Skeletal muscle tissue (tissue), 4 donors: ENCODE results near the gene C20orf96. TPM values are rescaled to one million over a fixed set of nuclear protein-coding genes. Genes with fewer than 3 reads are reported as not detected.
A peak's percentile ranks its signal among the peaks of the same experiment; 100 is the strongest.
"Not testable (repeated sequence)": the region's sequence is repeated elsewhere in the genome, so short reads cannot be mapped to it uniquely, and the experiment has no call there.

Source experiments
- H3K27ac ChIP-seq: one replicate; pipeline ENCODE4 v1.7.0; 2013; ENCODE audit warnings: mild to moderate bottlenecking, low read depth, low read length, inconsistent platforms
- H3K27me3 ChIP-seq, 3 donors: one replicate each; pipeline ENCODE4 v1.7.0; 2013; ENCODE audit warnings: low read length in 3 of 3; ENCODE audit not compliant: control insufficient read depth in 3 of 3, insufficient read depth in 3 of 3
- H3K36me3 ChIP-seq, 3 donors: one replicate each; pipeline ENCODE4 v1.7.0; 2013; ENCODE audit warnings: low read length in 3 of 3; ENCODE audit not compliant: control insufficient read depth in 3 of 3, insufficient read depth in 3 of 3
- H3K4me1 ChIP-seq, 3 donors: one replicate each; pipeline ENCODE4 v1.7.0; 2013; ENCODE audit warnings: low read length in 3 of 3, mild to moderate bottlenecking in 3 of 3; ENCODE audit not compliant: control insufficient read depth in 3 of 3, insufficient read depth in 3 of 3
- H3K4me3 ChIP-seq, 3 donors: one replicate each; pipeline ENCODE4 v1.7.0; 2013; ENCODE audit warnings: low read length in 3 of 3
- H3K9ac ChIP-seq, 3 donors: one replicate each; pipeline ENCODE4 v1.7.0; 2013; ENCODE audit warnings: low read length in 3 of 3, mild to moderate bottlenecking in 3 of 3, moderate library complexity in 2 of 3, low read depth in 1 of 3
- H3K9me3 ChIP-seq, 3 donors: one replicate each; pipeline ENCODE4 v1.7.0; 2013; ENCODE audit warnings: low read length in 3 of 3; ENCODE audit not compliant: control insufficient read depth in 3 of 3
- total RNA-seq: library from RNA; depleted of rRNA; stranded (reverse); fragments of >200 nt; gene quantifications from one replicate; pipeline ENCODE4 v1.2.3, GENCODE V29; 2014
- donor health status: Osteomylitis.

Gene C20orf96
- total RNA-seq, 1 donor from 2014 or later: 1.0 TPM

DNA sequence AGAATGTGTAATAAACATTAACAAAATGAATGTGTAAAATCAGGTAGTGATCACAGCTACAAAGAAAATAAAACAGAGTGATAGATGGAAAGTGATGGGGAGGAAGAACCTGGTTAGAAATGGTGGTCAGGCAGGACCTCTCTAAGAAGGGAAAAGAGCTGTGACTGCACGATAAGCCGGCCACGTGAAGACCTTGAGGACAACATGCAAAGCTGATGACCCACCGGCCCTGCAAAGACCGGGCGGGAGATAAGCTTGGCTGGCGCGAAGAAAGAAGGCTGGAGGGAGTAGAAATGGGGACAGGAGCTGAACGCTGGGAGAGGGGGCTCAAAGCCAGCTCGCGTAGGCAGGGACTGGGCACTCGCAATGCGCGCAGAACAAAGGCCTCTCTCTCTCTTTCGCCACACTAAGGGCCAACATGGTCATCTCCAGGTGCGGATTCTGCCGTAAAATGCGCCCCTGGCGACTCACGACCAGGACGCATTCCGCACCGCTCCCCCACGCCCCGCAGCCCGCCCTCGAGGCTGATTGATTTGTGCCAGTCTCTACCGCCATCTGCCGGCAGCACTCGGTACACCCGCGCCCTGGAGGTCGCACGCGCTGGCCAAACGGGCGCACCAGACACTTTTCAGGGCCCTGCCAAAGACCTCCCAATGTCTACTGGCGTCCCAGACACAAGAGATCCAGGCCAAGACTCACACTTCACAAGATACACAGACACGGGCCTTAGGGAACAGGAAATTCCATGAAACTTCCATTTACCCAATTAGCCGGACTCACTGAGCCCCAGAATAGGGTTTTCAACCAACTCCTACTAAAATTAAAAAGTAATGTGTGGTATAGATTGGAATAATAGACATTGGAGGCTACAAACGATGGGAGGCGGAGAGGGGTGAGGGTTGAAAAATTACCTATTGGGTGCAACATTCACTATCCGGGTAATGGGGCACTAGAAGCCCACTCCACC lies 23.7 kb downstream of the C20orf96 start:
- H3K27ac ChIP-seq: no peak overlapping the region
- H3K9ac ChIP-seq: peak overlapping the region; percentile 62 to 79 (median 65)

DNA sequence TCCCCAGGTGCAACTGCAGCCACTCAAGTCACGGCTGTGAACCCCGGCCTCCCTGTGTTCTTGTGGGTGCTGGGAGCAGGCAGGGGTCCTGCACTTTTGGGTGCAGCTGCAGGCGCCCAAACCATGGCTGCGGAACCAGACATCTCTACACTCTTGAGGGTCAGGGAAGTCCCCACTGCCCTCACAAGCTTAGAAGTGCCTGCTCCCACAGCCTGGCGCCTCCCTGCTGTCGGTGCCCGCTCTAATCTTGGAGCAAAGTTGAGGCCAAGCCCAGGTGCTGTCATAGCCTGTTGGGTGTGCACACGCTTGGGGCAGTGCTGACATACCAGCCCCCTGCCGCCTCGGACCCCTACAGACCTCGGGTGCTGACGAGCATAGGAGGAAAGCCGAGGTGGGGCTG lies 26.8 kb downstream of the C20orf96 start:
- Histone ChIP-seq H3K9ac (no peak overlapping the region), H3K27me3 (peaks cover 0 to 14% (median 6%) of the 10 kb centered on the region in 3 donors), H3K9me3 (no peaks in the 10 kb centered on the region), H3K4me1 (peaks cover 4 to 9% (median 8%) of the 10 kb centered on the region in 3 donors), H3K27ac (no peak overlapping the region), H3K4me3 (no peak overlapping the region), H3K36me3 (no peaks in the 10 kb centered on the region)

More for the DNA sequence above, 23.7 kb downstream of the C20orf96 start:
- Histone ChIP-seq H3K9me3 (no peaks in the 10 kb centered on the region), H3K4me1 (peaks cover 4 to 9% (median 8%) of the 10 kb centered on the region in 3 donors), H3K36me3 (no peaks in the 10 kb centered on the region), H3K4me3 (peak overlapping the region; percentile 83 to 92 (median 88)), H3K27me3 (peaks cover 0 to 7% (median 6%) of the 10 kb centered on the region in 3 donors)

- Histone ChIP-seq H3K9ac (no peak overlapping the region), H3K4me1 (no peaks in the 10 kb centered on the region), H3K27ac (no peak overlapping the region), H3K36me3 (no peaks in the 10 kb centered on the region), H3K27me3 (peaks cover 4 to 23% (median 9%) of the 10 kb centered on the region in 3 donors), H3K9me3 (no peaks in the 10 kb centered on the region), H3K4me3 (no peak overlapping the region)
Observed at GRCh38 chr20:259981-260380, 30.6 kb downstream of the C20orf96 start.

GRCh38 chr20:258963-259362 lies 31.6 kb downstream of the C20orf96 start:
- Histone ChIP-seq H3K4me3 (no peak overlapping the region), H3K4me1 (no peaks in the 10 kb centered on the region), H3K9ac (no peak overlapping the region), H3K27me3 (peaks cover 7 to 21% (median 9%) of the 10 kb centered on the region in 3 donors), H3K36me3 (no peaks in the 10 kb centered on the region), H3K9me3 (no peaks in the 10 kb centered on the region), H3K27ac (no peak overlapping the region)

DNA sequence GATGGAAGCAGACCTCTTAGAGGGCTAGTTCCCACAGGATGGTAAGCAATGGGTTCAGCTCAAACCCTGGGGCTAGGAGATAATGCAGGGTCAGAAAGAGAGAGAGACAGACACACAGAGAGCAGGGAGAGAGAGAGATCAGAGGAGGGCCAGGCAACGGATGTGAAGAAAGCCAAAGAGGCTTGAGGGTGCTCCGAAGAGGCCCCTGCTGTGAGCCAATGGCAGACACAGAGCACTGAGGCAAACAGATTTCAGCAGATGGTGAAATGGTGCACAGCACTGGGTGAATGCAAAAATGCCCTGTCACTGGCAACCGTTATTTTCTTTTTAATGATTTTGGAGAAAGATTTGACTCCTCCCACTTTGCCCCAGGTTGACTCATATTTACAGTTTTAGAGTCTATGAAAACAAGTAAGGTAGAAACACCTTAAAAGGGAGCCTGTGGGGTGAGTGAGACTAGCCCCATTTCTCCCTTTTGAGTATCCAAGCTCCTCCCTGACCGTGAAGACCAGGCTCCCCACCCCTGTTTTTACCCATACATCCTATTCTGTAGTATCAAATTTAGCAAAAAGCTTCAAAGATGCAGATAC lies 32.2 kb downstream of the C20orf96 start:
- no peak overlapping the region for H3K27ac ChIP-seq
- no peak overlapping the region for H3K4me3 ChIP-seq
- no peak overlapping the region for H3K9ac ChIP-seq
- no peaks in the 10 kb centered on the region for H3K9me3 ChIP-seq
- no peaks in the 10 kb centered on the region for H3K4me1 ChIP-seq
- no peaks in the 10 kb centered on the region for H3K36me3 ChIP-seq
- peaks cover 7 to 16% (median 8%) of the 10 kb centered on the region in 3 donors for H3K27me3 ChIP-seq

- Histone ChIP-seq H3K36me3 (no peaks in the 10 kb centered on the region), H3K9me3 (no peaks in the 10 kb centered on the region), H3K27me3 (peaks cover 2 to 16% (median 7%) of the 10 kb centered on the region in 3 donors), H3K4me3 (no peak within 1 kb of the TSS), H3K27ac (no peak within 1 kb of the TSS), H3K4me1 (no peaks in the 10 kb centered on the region), H3K9ac (no peak within 1 kb of the TSS)
Observed at GRCh38 chr20:257419-257818, 33.1 kb downstream of the C20orf96 start, which contains the start of gene DEFB132. Gene DEFB132, plus strand, starts transcription at chr20:257724. Its CDS starts 55 bp downstream, at chr20:257779.

- H3K9ac ChIP-seq, H3K4me1 ChIP-seq, H3K27me3 ChIP-seq: not testable (repeated sequence)
Observed at GRCh38 chr20:253447-253846, 37.1 kb downstream of the C20orf96 start.

DNA sequence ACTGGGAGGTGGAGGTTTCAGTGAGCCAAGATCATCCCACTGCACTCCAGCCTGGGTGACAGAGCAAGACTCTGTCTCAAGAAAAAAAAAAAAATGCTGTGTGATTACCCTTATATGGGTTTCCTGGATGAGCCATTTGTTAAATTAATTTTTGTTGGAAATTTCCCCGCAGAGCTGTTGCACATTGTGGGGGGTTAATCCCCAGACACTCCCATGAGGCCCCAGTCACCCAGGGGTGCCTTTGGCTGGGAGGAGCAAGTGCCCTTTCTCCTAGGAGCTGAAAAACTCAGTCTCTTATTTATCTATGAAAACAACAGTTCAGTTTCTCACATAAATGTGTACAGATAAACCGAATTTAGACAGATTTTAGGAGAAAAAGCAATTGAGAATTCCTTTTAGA lies 37.7 kb downstream of the C20orf96 start:
- Histone ChIP-seq H3K9ac (no peak overlapping the region), H3K4me1 (no peaks in the 10 kb centered on the region), H3K9me3 (no peaks in the 10 kb centered on the region), H3K27me3 (peaks cover 0 to 3% (median 3%) of the 10 kb centered on the region in 3 donors), H3K27ac (no peak overlapping the region), H3K36me3 (no peaks in the 10 kb centered on the region), H3K4me3 (no peak overlapping the region)

More at GRCh38 chr20:253447-253846, 37.1 kb downstream of the C20orf96 start:
- H3K36me3 ChIP-seq, H3K9me3 ChIP-seq, H3K27ac ChIP-seq, H3K4me3 ChIP-seq: not testable (repeated sequence)

DNA sequence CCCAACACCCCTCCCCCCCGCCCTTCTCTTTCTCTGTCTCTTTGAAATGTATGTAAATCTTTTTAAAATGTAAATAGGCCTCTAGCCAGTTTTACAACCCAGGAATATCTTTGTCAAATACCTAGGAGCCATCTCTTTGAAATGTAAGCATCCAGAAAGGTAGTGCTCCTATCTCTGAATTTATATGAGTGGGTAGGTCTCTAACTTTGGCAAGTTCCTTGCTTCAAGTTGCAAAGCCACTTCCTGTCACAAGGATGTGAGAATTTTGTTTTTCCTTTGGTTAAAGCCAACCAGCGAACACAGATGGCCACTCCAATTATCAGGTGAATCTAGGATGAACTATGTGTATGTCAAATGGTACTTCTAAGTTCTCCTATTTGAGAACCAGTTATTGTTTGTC lies 39.2 kb downstream of the C20orf96 start:
- no peak overlapping the region for H3K27ac ChIP-seq
- H3K27me3 ChIP-seq: peaks cover 0 to 3% (median 0%) of the 10 kb centered on the region in 3 donors
- H3K9me3 ChIP-seq: no peaks in the 10 kb centered on the region
- no peaks in the 10 kb centered on the region for H3K4me1 ChIP-seq
- no peak overlapping the region for H3K9ac ChIP-seq
- H3K36me3 ChIP-seq: no peaks in the 10 kb centered on the region
- H3K4me3 ChIP-seq: no peak overlapping the region

DNA sequence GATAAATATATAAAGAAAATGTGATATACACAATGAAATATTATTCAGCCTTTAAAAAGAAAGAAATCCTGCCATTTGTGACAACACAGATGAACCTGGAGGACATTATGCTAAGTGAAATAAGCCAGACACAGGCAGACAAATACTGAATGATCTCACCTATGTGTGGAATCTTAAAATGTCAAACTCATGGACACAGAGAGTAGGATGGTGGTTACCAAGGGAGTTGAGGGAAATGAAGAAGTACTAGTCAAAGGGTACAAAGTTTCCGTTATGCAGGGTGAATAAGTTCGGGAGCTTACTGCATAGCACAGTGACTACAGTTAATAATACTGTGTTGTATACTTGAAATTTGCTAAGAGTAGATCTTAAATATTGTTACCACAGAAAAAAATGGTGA lies 47.6 kb downstream of the C20orf96 start:
- no peaks in the 10 kb centered on the region for H3K4me1 ChIP-seq
- H3K27me3 ChIP-seq: no peaks in the 10 kb centered on the region
- no peaks in the 10 kb centered on the region for H3K9me3 ChIP-seq
- no peak overlapping the region for H3K27ac ChIP-seq
- H3K36me3 ChIP-seq: no peaks in the 10 kb centered on the region
- H3K9ac ChIP-seq: no peak overlapping the region
- no peak overlapping the region for H3K4me3 ChIP-seq
